Vagina (tissue), 2 donors: Measurements from ENCODE around the gene GPRIN2.
"Not testable (repeated sequence)": the region's sequence is repeated elsewhere in the genome, so short reads cannot be mapped to it uniquely, and the experiment has no call there.

ENCODE experiments used
- POLR2A ChIP-seq, 2 donors: fragments of 450-650 bp; IDR thresholded peaks; one replicate each; pipeline ENCODE4 v1.6.1; 2017; ENCODE audit warnings: antibody characterized with exemption in 2 of 2, mild to moderate bottlenecking in 2 of 2, moderate library complexity in 2 of 2
- POLR2AphosphoS5 ChIP-seq, 2 donors: sonication (generic); formaldehyde crosslinking; IDR thresholded peaks; one replicate each; pipeline ENCODE4 v1.9.0; 2017; ENCODE audit warnings: antibody characterized with exemption in 2 of 2, mild to moderate bottlenecking in 2 of 2, low read depth in 1 of 2; ENCODE audit not compliant: insufficient read depth in 1 of 2
- TF ChIP-seq, protein P1 (sequence below), 3 experiments: fragments of 450-650 bp in 2 of 3; fragments of 200-600 bp in 1 of 3; sonication (generic) in 1 of 3; IDR thresholded peaks; one replicate each; pipeline ENCODE4 v1.5.1; 2017 to 2019; ENCODE audit warnings: antibody characterized with exemption in 3 of 3, mild to moderate bottlenecking in 2 of 3, moderate library complexity in 2 of 3

DNA sequence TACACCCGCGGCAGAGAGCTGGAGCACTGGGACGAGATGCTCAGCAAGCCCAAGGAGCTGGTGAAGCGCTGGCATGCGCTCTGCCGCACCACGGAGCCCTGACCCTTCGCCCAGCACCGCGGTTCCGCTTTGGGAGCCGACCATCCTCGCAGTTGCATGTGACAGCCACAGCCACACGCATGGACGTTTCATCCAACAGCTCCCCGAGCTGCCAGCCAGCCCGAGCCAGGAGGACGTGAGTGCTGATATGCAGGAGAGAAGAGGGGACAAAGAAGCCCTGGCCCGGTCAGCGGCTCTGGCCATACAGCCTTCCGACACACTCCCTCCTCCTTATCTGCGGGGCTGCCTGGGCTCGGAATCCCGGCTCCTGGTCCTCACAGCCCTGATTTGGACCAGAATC, 31.1 kb upstream of the GPRIN2 start:
- TF ChIP-seq, protein P1, sequence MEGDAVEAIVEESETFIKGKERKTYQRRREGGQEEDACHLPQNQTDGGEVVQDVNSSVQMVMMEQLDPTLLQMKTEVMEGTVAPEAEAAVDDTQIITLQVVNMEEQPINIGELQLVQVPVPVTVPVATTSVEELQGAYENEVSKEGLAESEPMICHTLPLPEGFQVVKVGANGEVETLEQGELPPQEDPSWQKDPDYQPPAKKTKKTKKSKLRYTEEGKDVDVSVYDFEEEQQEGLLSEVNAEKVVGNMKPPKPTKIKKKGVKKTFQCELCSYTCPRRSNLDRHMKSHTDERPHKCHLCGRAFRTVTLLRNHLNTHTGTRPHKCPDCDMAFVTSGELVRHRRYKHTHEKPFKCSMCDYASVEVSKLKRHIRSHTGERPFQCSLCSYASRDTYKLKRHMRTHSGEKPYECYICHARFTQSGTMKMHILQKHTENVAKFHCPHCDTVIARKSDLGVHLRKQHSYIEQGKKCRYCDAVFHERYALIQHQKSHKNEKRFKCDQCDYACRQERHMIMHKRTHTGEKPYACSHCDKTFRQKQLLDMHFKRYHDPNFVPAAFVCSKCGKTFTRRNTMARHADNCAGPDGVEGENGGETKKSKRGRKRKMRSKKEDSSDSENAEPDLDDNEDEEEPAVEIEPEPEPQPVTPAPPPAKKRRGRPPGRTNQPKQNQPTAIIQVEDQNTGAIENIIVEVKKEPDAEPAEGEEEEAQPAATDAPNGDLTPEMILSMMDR (IDR thresholded peaks at IDR 0.05) = not testable (repeated sequence)
- not testable (repeated sequence) for TF ChIP-seq POLR2A (IDR thresholded peaks at IDR 0.05); POLR2AphosphoS5 (IDR thresholded peaks at IDR 0.05; ENCODE audit: insufficient read depth in 1 of 2, low read depth in 1 of 2)
